Endothelial cell of umbilical vein (primary cell): ENCODE data around the gene IKZF4. TPM values are rescaled to one million over a fixed set of nuclear protein-coding genes. Genes with fewer than 3 reads are reported as not detected.

Source experiments
- BruUV-seq: library from RNA; stranded (reverse); fragments of 400-500 nt; replicated peaks from 2 replicates; lab custom pipeline; 2021; lab: Mats Ljungman, UMichigan
- CTCF ChIA-PET: fragments of 300-600, 350-600 bp; sonication (Branson Sonifier 250); formaldehyde crosslinking; loops from one replicate; lab custom pipeline; 2021; ENCODE audit warnings: antibody characterized with exemption, inconsistent platforms; lab: Charles Lee
- POLR2A ChIA-PET: fragments of 300-600, 350-600 bp; sonication (Branson Sonifier 250); formaldehyde crosslinking; loops from one replicate; lab custom pipeline; 2021; ENCODE audit warnings: antibody characterized with exemption, inconsistent platforms; lab: Charles Lee
- DNase-seq: peaks from one replicate; pipeline ENCODE4 v3.0.0-alpha.2; 2011; ENCODE audit warnings: low read depth, low spot score
- FAIRE-seq: peaks from 2 replicates; lab custom pipeline; 2011; peaks lifted over from hg19 to GRCh38; lab: Jason Lieb, UNC
- H2AFZ ChIP-seq: 2 replicates; pipeline ENCODE4 v1.6.0; 2012; ENCODE audit warnings: low read depth, low read length, control low read depth, inconsistent platforms
- H3K27ac ChIP-seq: 2 replicates; pipeline ENCODE4 v1.5.1; 2011; ENCODE audit warnings: low read depth, mild to moderate bottlenecking, control low read depth, low read length, moderate library complexity; ENCODE audit not compliant: insufficient read depth
- H3K27me3 ChIP-seq, 2 experiments: 2 replicates each; pipeline versions ENCODE4 v1.6.0 to v1.6.1; 2011; ENCODE audit warnings: low read length in 2 of 2, mixed read lengths in 1 of 2; ENCODE audit not compliant: control insufficient read depth in 2 of 2, insufficient read depth in 2 of 2
- H3K36me3 ChIP-seq, 2 experiments: 2 replicates in 1 of 2; 3 replicates in 1 of 2; pipeline ENCODE4 v1.5.1; 2011; ENCODE audit warnings: low read length in 2 of 2, mild to moderate bottlenecking in 1 of 2, moderate library complexity in 1 of 2; ENCODE audit not compliant: control insufficient read depth in 2 of 2, insufficient read depth in 2 of 2; ENCODE audit errors: extremely low read depth in 1 of 2
- H3K4me1 ChIP-seq: 3 replicates; pipeline ENCODE4 v1.5.1; 2011; ENCODE audit warnings: mild to moderate bottlenecking, low read length; ENCODE audit not compliant: control insufficient read depth, insufficient read depth; ENCODE audit errors: extremely low read depth
- H3K4me2 ChIP-seq: 2 replicates; pipeline ENCODE4 v1.6.1; 2011; ENCODE audit warnings: low read length, control low read depth, mixed read lengths; ENCODE audit not compliant: insufficient read depth
- H3K4me3 ChIP-seq, 3 experiments: fragments of 200-600 bp in 1 of 3; sonication (generic), shearing (Covaris generic) in 1 of 3; replicated peaks in 1 of 3; 2 replicates each; pipeline ENCODE4 v1.5.1; 2011 to 2016; ENCODE audit warnings: control low read depth in 3 of 3, low read length in 3 of 3, mild to moderate bottlenecking in 2 of 3, inconsistent platforms in 1 of 3, low read depth in 1 of 3, moderate library complexity in 1 of 3; ENCODE audit not compliant: insufficient read depth in 1 of 3
- H3K79me2 ChIP-seq: 2 replicates; pipeline ENCODE4 v1.6.0; 2012; ENCODE audit warnings: low read length, inconsistent platforms; ENCODE audit not compliant: control insufficient read depth, insufficient read depth
- H3K9ac ChIP-seq: replicated peaks from 2 replicates; pipeline ENCODE3; 2011; ENCODE audit warnings: low read length, control low read depth; ENCODE audit not compliant: insufficient read depth; ENCODE audit errors: extremely low read depth
- H3K9me1 ChIP-seq: replicated peaks from 3 replicates; pipeline ENCODE4 v1.6.0; 2011; ENCODE audit warnings: mild to moderate bottlenecking, low read length; ENCODE audit not compliant: control insufficient read depth, insufficient read depth; ENCODE audit errors: extremely low read depth
- H3K9me3 ChIP-seq: replicated peaks from 2 replicates; pipeline ENCODE4 v1.5.1; 2012; ENCODE audit warnings: low read length, inconsistent platforms; ENCODE audit not compliant: control insufficient read depth, insufficient read depth
- H4K20me1 ChIP-seq: replicated peaks from 2 replicates; pipeline ENCODE3; 2011; ENCODE audit warnings: mild to moderate bottlenecking, low read length; ENCODE audit not compliant: control insufficient read depth, insufficient read depth; ENCODE audit errors: extremely low read depth
- CTCF ChIP-seq, 2 donors: IDR thresholded peaks; 1 replicate in 1 of 2; 2 replicates in 1 of 2; pipeline ENCODE4 v1.5.1; 2011; ENCODE audit warnings: low read length in 2 of 2, mild to moderate bottlenecking in 2 of 2, moderate library complexity in 2 of 2, control low read depth in 1 of 2, inconsistent platforms in 1 of 2, low read depth in 1 of 2; ENCODE audit not compliant: insufficient read depth in 1 of 2; ENCODE audit errors: extremely low read depth in 1 of 2
- EZH2 ChIP-seq: IDR thresholded peaks from 2 replicates; pipeline ENCODE4 v1.6.1; 2012; ENCODE audit warnings: borderline replicate concordance, low read depth, mild to moderate bottlenecking, moderate library complexity, low read length, inconsistent platforms; ENCODE audit not compliant: severe bottlenecking
- GATA2 ChIP-seq: IDR thresholded peaks from 2 replicates; pipeline ENCODE4 v1.7.0; 2011; ENCODE audit warnings: low read depth, mild to moderate bottlenecking, moderate library complexity, mixed read lengths, low read length; ENCODE audit not compliant: insufficient read length, insufficient read depth
- MYC ChIP-seq: IDR thresholded peaks from one replicate; pipeline ENCODE4 v1.6.1; 2011; ENCODE audit warnings: mild to moderate bottlenecking, low read depth, low read length
- dilution Hi-C: fragments of 300-500 bp; cut with MboI; formaldehyde crosslinking; loops from one replicate; pipeline ENCODE4 v1.15.0; 2019; ENCODE audit warnings: low sequenced_read_pairs; ENCODE audit not compliant: extremely low pct_ligation_motif_present
- intact Hi-C: fragments of 100-400 bp; cut with micrococcal nuclease; formaldehyde crosslinking; loops from one replicate; pipeline ENCODE4 v1.10.0; 2022
- polyA plus RNA-seq, 4 experiments: library from polyadenylated mRNA; depleted of rRNA in 3 of 4; stranded (reverse) in 3 of 4; unstranded in 1 of 4; fragments of >200 nt; gene quantifications; 2 replicates each; pipeline versions ENCODE4 v1.2.1 to v1.2.3, GENCODE V29; 2011 to 2012; ENCODE audit warnings: missing spikeins in 1 of 4
- total RNA-seq: library from RNA; stranded (reverse); gene quantifications from 2 replicates; pipeline ENCODE4 v1.2.3, GENCODE V29; 2021

IKZF4 gene
- total and polyA plus RNA-seq, 2 donors (not counting 3 experiments of a cell fraction or from before 2014, with no cell fraction given) = 3.4 to 5.4 TPM

- peak; percentile 76 for DNase-seq
- POLR2A ChIA-PET = interaction anchor here (0.9 to 1.4 kb wide), 2 partner anchors 11 to 33 kb away, joined by 4 to 9 read pairs; partner anchors contain the start of gene SUOX
- H3K9ac ChIP-seq = peak overlapping the region; percentile 20
- H3K4me1 ChIP-seq = peaks cover 17% of the 10 kb centered on the region
- peak overlapping the region; percentile 86 for H3K4me2 ChIP-seq
- BruUV-seq = no TSS peak
- H3K27me3 ChIP-seq = no peaks in the 10 kb centered on the region
- no peaks in the 10 kb centered on the region for H3K79me2 ChIP-seq
- no peaks in the 10 kb centered on the region for H3K9me3 ChIP-seq
- intact Hi-C loops (loop anchor here (1.0 to 2.0 kb wide), 5 partner anchors 12 to 290 kb away; partner anchors contain the start of gene RPS26), dilution Hi-C loops (no loop called here)
- no peak for FAIRE-seq
- H3K4me3 ChIP-seq = peak overlapping the region in 1 of 3 experiments; percentile 38
- CTCF ChIA-PET = interaction anchor here (0.7 to 5.4 kb wide), 35 partner anchors 8 to 305 kb away, joined by 3 to 295 read pairs (median 6); partner anchors contain the start of genes CD63, PA2G4, RAB5B and SUOX
- H3K36me3 ChIP-seq = peaks cover 2 to 7% of the 10 kb centered on the region in 2 experiments
- peak overlapping the region; percentile 14 for H3K27ac ChIP-seq
- no peaks in the 10 kb centered on the region for H3K9me1 ChIP-seq
- no peaks in the 10 kb centered on the region for H4K20me1 ChIP-seq
- H2AFZ ChIP-seq = peak overlapping the region; percentile 61
- TF ChIP-seq GATA2 = no peak
- peak; percentile 82 to 89 for TF ChIP-seq CTCF (IDR thresholded peaks at IDR 0.05; ENCODE audit: extremely low read depth in 1 of 2, insufficient read depth in 1 of 2, low read depth in 1 of 2, low read length in 2 of 2)
- no peak for TF ChIP-seq EZH2
- TF ChIP-seq MYC = no peak
Measured at GRCh38 chr12:56029666-56030293, 8.9 kb downstream of the IKZF4 start.
